Activated gamma-delta T cell (primary cell): Measurements from ENCODE around the gene OPTC.
"Not testable (repeated sequence)": the region's sequence is repeated elsewhere in the genome, so short reads cannot be mapped to it uniquely, and the experiment has no call there.

ENCODE experiments used
- DNase-seq: peaks from one replicate; lab custom pipeline; 2025; lab: John Stamatoyannopoulos, UW

OPTC gene

GRCh38 chr1:203516906-203517305 is 23.0 kb downstream of the OPTC start:
- DNase-seq: no peak

GRCh38 chr1:203517426-203518110 is 23.6 kb downstream of the OPTC start:
- DNase-seq: no peak

- DNase-seq: not testable (repeated sequence)
Measured at GRCh38 chr1:203518139-203518538, 24.2 kb downstream of the OPTC start.

GRCh38 chr1:203518541-203518940 is 24.6 kb downstream of the OPTC start:
- no peak for DNase-seq

- no peak for DNase-seq
Measured at GRCh38 chr1:203519053-203519840, 25.3 kb downstream of the OPTC start.

- no peak for DNase-seq
Measured at GRCh38 chr1:203519896-203520295, 25.9 kb downstream of the OPTC start.

GRCh38 chr1:203520315-203520714 is 26.4 kb downstream of the OPTC start:
- DNase-seq: no peak

- no peak for DNase-seq
Measured at GRCh38 chr1:203521074-203521794, 27.3 kb downstream of the OPTC start.

GRCh38 chr1:203521812-203522211 is 27.9 kb downstream of the OPTC start:
- no peak for DNase-seq

- no peak for DNase-seq
Measured at GRCh38 chr1:203522237-203522636, 28.3 kb downstream of the OPTC start.

- DNase-seq: no peak
Measured at GRCh38 chr1:203523667-203524066, 29.7 kb downstream of the OPTC start.

GRCh38 chr1:203524152-203524551 is 30.2 kb downstream of the OPTC start:
- no peak for DNase-seq

- DNase-seq: no peak
Measured at GRCh38 chr1:203524824-203525223, 30.9 kb downstream of the OPTC start.

- no peak for DNase-seq
Measured at GRCh38 chr1:203525685-203526084, 31.7 kb downstream of the OPTC start.

GRCh38 chr1:203526130-203526529 is 32.2 kb downstream of the OPTC start:
- no peak for DNase-seq

- no peak for DNase-seq
Measured at GRCh38 chr1:203526572-203526971, 32.6 kb downstream of the OPTC start.

- no peak for DNase-seq
Measured at GRCh38 chr1:203527013-203527412, 33.1 kb downstream of the OPTC start.

GRCh38 chr1:203528063-203528462 is 34.1 kb downstream of the OPTC start:
- DNase-seq: no peak

GRCh38 chr1:203528976-203529835 is 35.3 kb downstream of the OPTC start:
- no peak for DNase-seq

- no peak for DNase-seq
Measured at GRCh38 chr1:203531063-203531462, 37.1 kb downstream of the OPTC start.

- no peak for DNase-seq
Measured at GRCh38 chr1:203534012-203534411, 40.1 kb downstream of the OPTC start.

- DNase-seq: no peak
Measured at GRCh38 chr1:203534526-203534925, 40.6 kb downstream of the OPTC start.
